ENCODE results near the gene HAPLN1. TPM values are rescaled to one million over a fixed set of nuclear protein-coding genes. Genes with fewer than 3 reads are reported as not detected.

HAPLN1 gene
- total RNA-seq, 2 experiments from 2014 or later = not detected

- CTCF ChIA-PET = no interaction called here
These were observed 67.0 kb downstream of the HAPLN1 start for GRCh38 chr5:83653669-83654068.

GRCh38 chr5:83645936-83646335, 74.7 kb downstream of the HAPLN1 start:
- ChIA-PET CTCF (no interaction called here), POLR2A (no interaction called here)

More at GRCh38 chr5:83653669-83654068, 67.0 kb downstream of the HAPLN1 start:
- POLR2A ChIA-PET = no interaction called here

- POLR2A ChIA-PET = no interaction called here
These were observed 76.4 kb downstream of the HAPLN1 start for GRCh38 chr5:83644301-83644700.

GRCh38 chr5:83641946-83642345, 78.7 kb downstream of the HAPLN1 start:
- CTCF ChIA-PET = no interaction called here
- POLR2A ChIA-PET = no interaction called here

More at GRCh38 chr5:83644301-83644700, 76.4 kb downstream of the HAPLN1 start:
- CTCF ChIA-PET = no interaction called here

- ChIA-PET CTCF (no interaction called here), POLR2A (no interaction called here)
These were observed 80.7 kb downstream of the HAPLN1 start for GRCh38 chr5:83639911-83640310.

GRCh38 chr5:83636156-83636555, 84.5 kb downstream of the HAPLN1 start:
- CTCF ChIA-PET = no interaction called here
- POLR2A ChIA-PET = no interaction called here

- POLR2A ChIA-PET = no interaction called here
- CTCF ChIA-PET = no interaction called here
These were observed 87.4 kb downstream of the HAPLN1 start for GRCh38 chr5:83633285-83633684.

GRCh38 chr5:83632874-83633273, 87.8 kb downstream of the HAPLN1 start:
- CTCF ChIA-PET = no interaction called here
- POLR2A ChIA-PET = no interaction called here

GRCh38 chr5:83628360-83628759, 92.3 kb downstream of the HAPLN1 start:
- CTCF ChIA-PET = no interaction called here
- POLR2A ChIA-PET = no interaction called here

GRCh38 chr5:83614841-83615240, 105.8 kb downstream of the HAPLN1 start:
- ChIA-PET POLR2A (no interaction called here), CTCF (no interaction called here)

GRCh38 chr5:83608122-83608521, 112.5 kb downstream of the HAPLN1 start:
- CTCF ChIA-PET = no interaction called here
- POLR2A ChIA-PET = no interaction called here

GRCh38 chr5:83595217-83595616, 125.4 kb downstream of the HAPLN1 start:
- ChIA-PET POLR2A (no interaction called here), CTCF (no interaction called here)

- ChIA-PET CTCF (no interaction called here), POLR2A (no interaction called here)
These were observed 129.7 kb downstream of the HAPLN1 start for GRCh38 chr5:83590966-83591365.

- POLR2A ChIA-PET = no interaction called here
- CTCF ChIA-PET = no interaction called here
These were observed 130.9 kb downstream of the HAPLN1 start for GRCh38 chr5:83589786-83590185.

Other genes with a start within 250 kb of the HAPLN1 start
- gene VCAN, start 249.1 kb downstream of the HAPLN1 start, total RNA-seq = not detected

Data from activated CD8-positive, alpha-beta memory T cell treated with anti-CD3 and anti-CD28 coated beads for 36 hours (primary cell).